Mesothelial cell of epicardium (in vitro differentiated cells): ENCODE results near the gene NUBP2. TPM values are rescaled to one million over a fixed set of nuclear protein-coding genes. Genes with fewer than 3 reads are reported as not detected.
A peak's percentile ranks its signal among the peaks of the same experiment; 100 is the strongest.

Experiments
- DNase-seq, 2 experiments: peaks; one replicate each; pipeline ENCODE4 v3.0.0; 2021; ENCODE audit warnings: low spot score in 2 of 2; ENCODE audit not compliant: unreplicated experiment in 2 of 2
- H3K27ac Mint-ChIP-seq: 2 replicates; pipeline ENCODE4 v1.8.0; 2021; ENCODE audit warnings: mixed read lengths
- H3K27me3 Mint-ChIP-seq: 2 replicates; pipeline ENCODE4 v1.8.0; 2021; ENCODE audit warnings: low read depth, mixed read lengths
- H3K36me3 Mint-ChIP-seq: 2 replicates; pipeline ENCODE4 v1.8.0; 2021; ENCODE audit warnings: mixed read lengths
- H3K4me1 Mint-ChIP-seq: 2 replicates; pipeline ENCODE4 v1.8.0; 2021; ENCODE audit warnings: mixed read lengths
- H3K4me3 Mint-ChIP-seq: 2 replicates; pipeline ENCODE4 v1.8.0; 2021; ENCODE audit warnings: mild to moderate bottlenecking, moderate library complexity, mixed read lengths
- H3K9me3 Mint-ChIP-seq: 2 replicates; pipeline ENCODE4 v1.8.0; 2021; ENCODE audit warnings: mixed read lengths
- CTCF ChIP-seq: fragments of 200-600 bp; sonication (generic); IDR thresholded peaks from one replicate; pipeline ENCODE4 v1.5.0; 2021; ENCODE audit warnings: antibody characterized with exemption; ENCODE audit not compliant: unreplicated experiment
- total RNA-seq: library from RNA; stranded (reverse); gene quantifications from 3 replicates; pipeline ENCODE4 v1.2.1, GENCODE V29; 2021

Gene NUBP2
- total RNA-seq, 1 donor from 2014 or later, result 63.6 TPM

GRCh38 chr16:1779234-1779701, 3.5 kb upstream of the NUBP2 start:
- no peaks in the 10 kb centered on the region for H3K27me3 Mint-ChIP-seq
- no peak for TF ChIP-seq CTCF
- H3K4me1 Mint-ChIP-seq, result peaks cover 18% of the 10 kb centered on the region
- no peak overlapping the region for H3K27ac Mint-ChIP-seq
- no peaks in the 10 kb centered on the region for H3K36me3 Mint-ChIP-seq
- H3K9me3 Mint-ChIP-seq, result no peaks in the 10 kb centered on the region
- DNase-seq, result no peak
- H3K4me3 Mint-ChIP-seq, result no peak overlapping the region

GRCh38 chr16:1779741-1780676, 2.8 kb upstream of the NUBP2 start:
- no peaks in the 10 kb centered on the region for H3K27me3 Mint-ChIP-seq
- H3K27ac Mint-ChIP-seq, result peak overlapping the region; percentile 47

DNA sequence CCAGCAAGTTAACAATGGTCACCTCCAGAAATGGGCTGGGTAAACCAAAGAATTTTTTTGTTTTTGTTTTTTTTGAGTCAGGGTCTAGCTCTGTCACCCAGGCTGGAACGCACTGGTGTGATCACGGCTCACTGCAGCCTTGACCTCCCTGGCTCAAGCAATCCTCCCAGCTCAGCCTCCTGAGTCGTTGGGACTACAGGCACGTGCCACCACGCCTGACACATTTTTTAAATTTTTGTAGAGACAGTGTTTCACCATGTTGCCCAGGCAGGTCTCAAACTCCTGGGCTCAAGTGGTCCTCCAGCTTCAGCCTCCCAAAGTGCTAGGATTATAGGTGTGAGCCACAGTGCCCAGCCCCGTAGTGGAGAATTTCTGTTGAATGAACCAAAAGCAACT, 2.1 kb upstream of the NUBP2 start:
- H3K36me3 Mint-ChIP-seq, result no peaks in the 10 kb centered on the region
- peak overlapping the region; percentile 83 for H3K4me3 Mint-ChIP-seq
- no peak for TF ChIP-seq CTCF
- H3K9me3 Mint-ChIP-seq, result no peaks in the 10 kb centered on the region
- DNase-seq, result no peak
- H3K27ac Mint-ChIP-seq, result no peak overlapping the region
- H3K27me3 Mint-ChIP-seq, result no peaks in the 10 kb centered on the region
- H3K4me1 Mint-ChIP-seq, result peaks cover 18% of the 10 kb centered on the region

More at GRCh38 chr16:1779741-1780676, 2.8 kb upstream of the NUBP2 start:
- H3K4me3 Mint-ChIP-seq, result peak overlapping the region; percentile 83
- no peak for DNase-seq
- no peaks in the 10 kb centered on the region for H3K9me3 Mint-ChIP-seq
- no peak for TF ChIP-seq CTCF
- H3K36me3 Mint-ChIP-seq, result no peaks in the 10 kb centered on the region
- H3K4me1 Mint-ChIP-seq, result peaks cover 17% of the 10 kb centered on the region

GRCh38 chr16:1781254-1781653, 1.5 kb upstream of the NUBP2 start:
- H3K4me1 Mint-ChIP-seq, result peaks cover 18% of the 10 kb centered on the region
- H3K36me3 Mint-ChIP-seq, result no peaks in the 10 kb centered on the region
- no peaks in the 10 kb centered on the region for H3K27me3 Mint-ChIP-seq
- H3K9me3 Mint-ChIP-seq, result no peaks in the 10 kb centered on the region
- H3K27ac Mint-ChIP-seq, result peak overlapping the region; percentile 91
- peak overlapping the region; percentile 83 for H3K4me3 Mint-ChIP-seq
- no peak for TF ChIP-seq CTCF
- DNase-seq, result no peak

GRCh38 chr16:1781758-1782407, 877 bp upstream of the NUBP2 start:
- TF ChIP-seq CTCF, result no peak
- Mint-ChIP-seq H3K9me3 (no peaks in the 10 kb centered on the region), H3K4me1 (peaks cover 18% of the 10 kb centered on the region), H3K36me3 (no peaks in the 10 kb centered on the region), H3K27ac (peak overlapping the region; percentile 91), H3K27me3 (no peaks in the 10 kb centered on the region), H3K4me3 (peak overlapping the region; percentile 83)
- no peak for DNase-seq
